ENCODE data around the gene PRXL2A. TPM values are rescaled to one million over a fixed set of nuclear protein-coding genes. Genes with fewer than 3 reads are reported as not detected.

The PRXL2A gene
- total RNA-seq, 4 donors from 2014 or later: 68.0 to 185 (median 103) TPM

DNA sequence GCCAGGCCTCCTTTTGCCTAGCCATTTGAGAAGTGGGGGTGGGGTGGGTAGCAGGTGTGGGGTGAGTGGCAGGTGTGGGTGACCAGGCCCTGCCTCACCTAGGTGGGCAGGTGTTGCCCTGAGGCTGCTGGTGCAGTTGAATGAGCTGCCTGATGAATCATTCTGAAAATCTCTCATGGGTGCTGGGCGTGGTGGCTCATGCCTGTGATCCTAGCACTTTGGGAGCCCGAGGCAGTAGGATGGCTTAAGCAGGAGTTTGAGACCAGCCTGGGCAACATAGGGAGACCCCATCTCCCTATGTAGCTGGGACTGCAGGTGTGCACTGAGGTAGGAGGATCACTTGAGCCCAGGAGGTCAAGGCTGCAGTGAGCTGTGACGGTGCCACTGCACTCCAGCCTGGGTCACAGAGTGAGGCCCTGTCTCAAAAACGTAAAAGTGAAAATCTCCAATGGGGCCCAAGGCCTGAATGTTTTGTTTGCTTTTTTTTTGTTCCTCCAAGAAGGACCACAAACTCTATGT, 63.4 kb downstream of the PRXL2A start:
- intact Hi-C loops (cut with DNase I): no loop called here
- no peak for TF ChIP-seq POLR2A (IDR thresholded peaks at IDR 0.05)
- TF ChIP-seq, protein P1, sequence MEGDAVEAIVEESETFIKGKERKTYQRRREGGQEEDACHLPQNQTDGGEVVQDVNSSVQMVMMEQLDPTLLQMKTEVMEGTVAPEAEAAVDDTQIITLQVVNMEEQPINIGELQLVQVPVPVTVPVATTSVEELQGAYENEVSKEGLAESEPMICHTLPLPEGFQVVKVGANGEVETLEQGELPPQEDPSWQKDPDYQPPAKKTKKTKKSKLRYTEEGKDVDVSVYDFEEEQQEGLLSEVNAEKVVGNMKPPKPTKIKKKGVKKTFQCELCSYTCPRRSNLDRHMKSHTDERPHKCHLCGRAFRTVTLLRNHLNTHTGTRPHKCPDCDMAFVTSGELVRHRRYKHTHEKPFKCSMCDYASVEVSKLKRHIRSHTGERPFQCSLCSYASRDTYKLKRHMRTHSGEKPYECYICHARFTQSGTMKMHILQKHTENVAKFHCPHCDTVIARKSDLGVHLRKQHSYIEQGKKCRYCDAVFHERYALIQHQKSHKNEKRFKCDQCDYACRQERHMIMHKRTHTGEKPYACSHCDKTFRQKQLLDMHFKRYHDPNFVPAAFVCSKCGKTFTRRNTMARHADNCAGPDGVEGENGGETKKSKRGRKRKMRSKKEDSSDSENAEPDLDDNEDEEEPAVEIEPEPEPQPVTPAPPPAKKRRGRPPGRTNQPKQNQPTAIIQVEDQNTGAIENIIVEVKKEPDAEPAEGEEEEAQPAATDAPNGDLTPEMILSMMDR (IDR thresholded peaks at IDR 0.05): no peak
- Histone ChIP-seq H3K4me3 (peak overlapping the region in 1 of 4 donors; percentile 12), H3K27me3 (no peaks in the 10 kb centered on the region), H3K36me3 (peaks cover 3 to 59% (median 5%) of the 10 kb centered on the region in 3 donors), H3K27ac (peak overlapping the region; percentile 86 to 100 (median 98)), H3K4me1 (peaks cover 91 to 98% (median 93%) of the 10 kb centered on the region in 3 donors), H3K9me3 (no peaks in the 10 kb centered on the region)
- no peak for DNase-seq
- WGBS, 2 donors: 25 to 52% methylated on average over 2 of the region's 4 CpGs

DNA sequence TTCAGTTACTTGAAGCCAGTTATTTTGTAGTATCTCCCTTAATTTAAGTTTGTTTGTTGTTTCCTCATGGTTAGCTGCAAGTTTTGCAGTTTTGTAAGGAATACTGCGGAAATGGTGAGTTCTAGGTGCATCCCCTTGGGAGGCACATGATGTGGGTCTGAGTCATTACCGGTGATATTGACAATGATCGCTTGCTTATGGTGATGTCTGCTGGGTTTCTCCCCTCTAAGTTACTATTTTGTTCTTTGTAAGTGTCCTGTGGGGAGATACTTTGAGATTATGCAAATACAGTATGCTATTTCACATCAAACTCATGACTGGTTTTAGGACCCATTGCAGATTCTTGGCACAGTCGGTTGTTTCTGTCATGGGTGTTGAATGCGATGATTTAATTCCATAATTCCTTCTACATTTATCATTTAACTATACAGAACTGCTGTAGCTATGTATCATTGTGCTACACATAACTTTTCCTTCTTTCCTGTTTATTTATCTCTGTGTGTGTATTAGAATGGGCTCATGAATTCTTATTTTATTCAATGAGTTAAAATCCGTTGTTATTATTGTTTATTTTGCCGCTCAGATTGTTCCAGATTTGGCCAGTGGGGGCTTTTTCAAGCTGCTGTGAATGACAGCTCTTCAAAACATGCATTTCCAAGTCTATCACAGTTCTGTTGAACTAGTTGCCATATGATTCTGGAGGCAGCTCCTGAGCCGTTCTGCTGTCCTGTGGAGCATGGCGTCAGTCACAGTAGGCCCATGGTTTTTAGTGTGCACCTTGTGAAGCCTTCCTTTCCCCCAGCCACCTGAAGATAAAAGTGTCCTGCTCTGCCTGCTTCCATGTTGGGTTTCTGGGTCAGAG, 64.1 kb downstream of the PRXL2A start:
- Histone ChIP-seq H3K4me1 (peaks cover 87 to 98% (median 93%) of the 10 kb centered on the region in 3 donors), H3K27ac (peak overlapping the region; percentile 86 to 100 (median 98)), H3K36me3 (peaks cover 3 to 66% (median 5%) of the 10 kb centered on the region in 3 donors), H3K4me3 (peak overlapping the region in 1 of 4 donors; percentile 12), H3K27me3 (no peaks in the 10 kb centered on the region), H3K9me3 (no peaks in the 10 kb centered on the region)
- DNase-seq: no peak
- WGBS, 2 donors: 13 to 19% methylated on average over 9 of the region's 9 CpGs
- intact Hi-C loops (cut with DNase I): no loop called here
- TF ChIP-seq, protein P1 (IDR thresholded peaks at IDR 0.05): no peak
- TF ChIP-seq POLR2A (IDR thresholded peaks at IDR 0.05): no peak

DNA sequence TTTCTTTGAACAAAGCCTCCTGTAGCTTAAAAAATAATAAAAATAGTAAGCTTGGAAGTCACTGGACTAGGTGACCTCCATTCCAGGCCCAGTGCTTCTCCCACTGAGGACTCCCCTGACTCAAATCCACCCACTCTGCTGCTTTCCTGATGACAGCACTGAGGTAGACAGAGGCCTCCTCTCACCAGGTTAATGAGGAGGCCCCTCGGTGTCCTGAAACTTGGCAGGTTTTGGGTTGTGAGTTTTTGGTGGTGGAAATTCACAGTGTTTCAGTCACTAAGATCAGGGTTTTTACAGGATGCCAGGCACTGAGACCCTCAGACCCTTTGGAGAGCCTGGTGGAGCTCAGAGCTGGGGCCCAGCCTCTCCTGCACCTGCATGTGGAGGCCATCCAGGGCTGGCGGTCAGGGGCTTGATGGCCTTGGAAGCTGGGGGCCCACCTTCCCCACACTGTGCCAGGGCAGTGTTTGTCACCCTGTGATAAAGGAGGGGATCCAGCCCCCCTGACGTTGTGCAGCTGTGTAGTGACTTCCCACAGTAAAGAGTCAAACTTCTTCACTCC, 64.8 kb downstream of the PRXL2A start:
- Histone ChIP-seq H3K4me1 (peaks cover 80 to 98% (median 92%) of the 10 kb centered on the region in 3 donors), H3K9me3 (no peaks in the 10 kb centered on the region)

DNA sequence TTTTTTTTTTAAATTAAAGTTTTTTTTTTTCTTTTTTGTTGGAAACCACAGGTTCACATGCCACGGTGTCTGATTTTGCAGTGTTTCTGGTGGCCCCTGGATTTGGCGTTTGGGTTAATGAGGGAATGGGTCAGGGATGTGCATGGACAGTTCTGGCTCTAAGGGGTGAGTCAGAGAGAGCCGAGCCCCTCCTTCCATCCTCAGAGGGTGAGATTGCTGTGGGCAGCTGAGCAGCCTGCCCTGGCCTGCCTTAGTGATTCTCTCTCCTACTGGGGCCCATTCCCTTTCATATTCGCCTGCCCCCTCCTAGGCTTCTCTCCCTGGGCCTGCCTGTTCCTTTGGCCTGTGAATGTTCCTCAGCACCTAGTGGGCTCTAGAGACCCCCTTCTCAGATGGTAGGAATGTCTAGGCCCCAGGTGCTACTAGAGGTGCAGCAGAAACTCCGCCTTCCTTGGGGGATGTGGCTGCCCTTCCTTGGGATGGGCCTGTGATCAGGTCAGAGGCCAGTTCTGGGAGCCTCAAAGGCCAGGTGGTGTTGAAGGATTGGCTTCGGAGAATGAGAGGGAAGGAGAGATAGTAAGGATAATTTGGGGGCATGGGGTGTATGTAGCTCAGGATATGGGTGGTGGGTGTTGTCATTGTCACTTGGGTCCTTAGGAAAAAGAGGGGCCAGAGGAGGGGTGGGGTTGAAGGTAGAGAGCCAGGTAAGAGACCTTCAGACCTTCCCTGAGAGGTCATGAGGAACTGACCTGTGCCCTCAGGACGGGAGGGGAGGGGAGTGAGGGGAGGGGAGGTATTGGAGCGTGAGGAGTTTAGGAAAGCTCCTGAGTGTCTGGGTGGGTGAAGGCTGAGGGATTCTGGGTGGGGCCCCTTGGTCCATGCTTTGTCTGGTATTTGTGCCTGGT, 65.6 kb downstream of the PRXL2A start:
- peaks cover 3 to 69% (median 5%) of the 10 kb centered on the region in 3 donors for H3K36me3 ChIP-seq
- H3K4me1 ChIP-seq: peaks cover 74 to 95% (median 88%) of the 10 kb centered on the region in 3 donors
- H3K27me3 ChIP-seq: no peaks in the 10 kb centered on the region
- H3K9me3 ChIP-seq: no peaks in the 10 kb centered on the region
- peak overlapping the region in 1 of 4 donors; percentile 23 for H3K4me3 ChIP-seq
- DNase-seq: no peak
- 61 to 90% methylated on average over 3 to 5 of the region's 8 CpGs for WGBS, 2 donors
- intact Hi-C loops (cut with DNase I): no loop called here
- TF ChIP-seq, protein P1 (IDR thresholded peaks at IDR 0.05): no peak
- H3K27ac ChIP-seq: peak overlapping the region; percentile 76 to 100 (median 98)

More for the DNA sequence above, 64.8 kb downstream of the PRXL2A start:
- intact Hi-C loops (cut with DNase I): no loop called here
- Histone ChIP-seq H3K36me3 (peaks cover 3 to 71% (median 5%) of the 10 kb centered on the region in 3 donors), H3K4me3 (no peak overlapping the region), H3K27ac (peak overlapping the region; percentile 86 to 100 (median 98)), H3K27me3 (no peaks in the 10 kb centered on the region)
- TF ChIP-seq, protein P1 (IDR thresholded peaks at IDR 0.05): no peak
- TF ChIP-seq POLR2A (IDR thresholded peaks at IDR 0.05): no peak
- 43 to 51% methylated on average over 2 to 3 of the region's 3 CpGs for WGBS, 2 donors
- no peak for DNase-seq

Data from esophagus squamous epithelium (tissue), 5 donors.